ENCODE results near the gene LLCFC1. TPM values are rescaled to one million over a fixed set of nuclear protein-coding genes. Genes with fewer than 3 reads are reported as not detected.

Gene LLCFC1
- total RNA-seq, 1 experiment from 2014 or later, result not detected

DNA sequence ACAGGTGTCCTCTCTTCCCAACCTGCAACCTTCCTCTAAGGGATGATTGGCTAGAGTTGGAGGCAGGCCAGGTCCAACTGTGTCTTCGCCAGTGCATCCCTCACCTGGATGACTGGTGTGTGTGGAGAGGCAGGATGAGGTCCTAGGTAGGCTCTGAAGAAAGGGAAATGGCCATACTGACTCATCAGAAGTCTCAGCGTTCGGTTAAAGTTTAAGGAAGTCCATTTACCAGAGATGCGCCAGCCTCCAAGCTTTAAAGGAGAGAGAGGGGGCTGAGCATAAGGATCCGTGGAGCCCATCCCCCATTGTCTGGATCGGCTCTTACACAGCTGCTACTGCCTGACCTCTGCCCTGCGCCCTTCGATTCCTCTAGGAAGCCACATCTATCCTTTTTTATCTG lies 18.4 kb downstream of the LLCFC1 start:
- TF ChIP-seq, protein P1, sequence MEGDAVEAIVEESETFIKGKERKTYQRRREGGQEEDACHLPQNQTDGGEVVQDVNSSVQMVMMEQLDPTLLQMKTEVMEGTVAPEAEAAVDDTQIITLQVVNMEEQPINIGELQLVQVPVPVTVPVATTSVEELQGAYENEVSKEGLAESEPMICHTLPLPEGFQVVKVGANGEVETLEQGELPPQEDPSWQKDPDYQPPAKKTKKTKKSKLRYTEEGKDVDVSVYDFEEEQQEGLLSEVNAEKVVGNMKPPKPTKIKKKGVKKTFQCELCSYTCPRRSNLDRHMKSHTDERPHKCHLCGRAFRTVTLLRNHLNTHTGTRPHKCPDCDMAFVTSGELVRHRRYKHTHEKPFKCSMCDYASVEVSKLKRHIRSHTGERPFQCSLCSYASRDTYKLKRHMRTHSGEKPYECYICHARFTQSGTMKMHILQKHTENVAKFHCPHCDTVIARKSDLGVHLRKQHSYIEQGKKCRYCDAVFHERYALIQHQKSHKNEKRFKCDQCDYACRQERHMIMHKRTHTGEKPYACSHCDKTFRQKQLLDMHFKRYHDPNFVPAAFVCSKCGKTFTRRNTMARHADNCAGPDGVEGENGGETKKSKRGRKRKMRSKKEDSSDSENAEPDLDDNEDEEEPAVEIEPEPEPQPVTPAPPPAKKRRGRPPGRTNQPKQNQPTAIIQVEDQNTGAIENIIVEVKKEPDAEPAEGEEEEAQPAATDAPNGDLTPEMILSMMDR (IDR thresholded peaks at IDR 0.05; ENCODE audit: unreplicated experiment), result no peak
- peaks cover 20% of the 10 kb centered on the region for H3K4me1 Mint-ChIP-seq (ENCODE audit: low read depth, unreplicated experiment)
- intact Hi-C loops (cut with micrococcal nuclease; ENCODE audit: unreplicated experiment), result no loop called here
- CTCF ChIA-PET, result interaction anchor here (1.2 to 1.4 kb wide), 3 partner anchors 10 to 91 kb away, joined by 3 read pairs; no protein-coding TSS in a partner anchor
- H3K36me3 Mint-ChIP-seq (ENCODE audit: insufficient read depth, unreplicated experiment), result no peaks in the 10 kb centered on the region
- peaks cover 49% of the 10 kb centered on the region for H3K27me3 Mint-ChIP-seq (ENCODE audit: unreplicated experiment)
- DNase-seq, result no peak
- H3K27ac Mint-ChIP-seq (ENCODE audit: unreplicated experiment), result no peak overlapping the region
- peaks cover 15% of the 10 kb centered on the region for H3K9me3 Mint-ChIP-seq (ENCODE audit: low read depth, unreplicated experiment)
- H3K4me3 Mint-ChIP-seq (ENCODE audit: low read depth, unreplicated experiment), result no peak overlapping the region
- BruUV-seq (replicated peaks), result no TSS peak

DNA sequence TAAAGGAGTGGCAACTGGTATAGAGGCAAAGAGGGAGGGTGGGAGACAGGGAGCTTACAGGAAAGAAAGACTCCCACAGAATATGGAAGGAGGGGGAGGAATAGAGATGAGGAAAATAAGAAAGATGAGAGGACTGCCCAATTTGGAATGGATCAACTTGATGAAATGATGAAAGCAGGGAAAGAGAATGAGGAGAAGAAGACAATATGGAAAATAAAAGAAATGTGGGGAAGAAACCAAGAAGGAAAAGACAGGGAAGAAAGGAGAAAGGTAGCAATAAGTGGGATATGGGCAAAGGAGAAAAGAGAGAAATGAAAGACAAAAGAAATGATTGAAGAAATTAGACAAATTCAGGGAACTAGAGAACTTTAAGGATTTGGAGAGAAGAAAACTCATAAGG lies 19.9 kb downstream of the LLCFC1 start:
- Mint-ChIP-seq H3K27ac (ENCODE audit: unreplicated experiment) (no peak overlapping the region), H3K4me3 (ENCODE audit: low read depth, unreplicated experiment) (no peak overlapping the region), H3K36me3 (ENCODE audit: insufficient read depth, unreplicated experiment) (no peaks in the 10 kb centered on the region), H3K9me3 (ENCODE audit: low read depth, unreplicated experiment) (peaks cover 10% of the 10 kb centered on the region), H3K4me1 (ENCODE audit: low read depth, unreplicated experiment) (peaks cover 20% of the 10 kb centered on the region), H3K27me3 (ENCODE audit: unreplicated experiment) (peaks cover 49% of the 10 kb centered on the region)
- no TSS peak for BruUV-seq (replicated peaks)
- intact Hi-C loops (cut with micrococcal nuclease; ENCODE audit: unreplicated experiment), result no loop called here
- CTCF ChIA-PET, result interaction anchor here (0.6 to 2.5 kb wide), 2 partner anchors 78 to 1254 kb away, joined by 4 to 40 read pairs; no protein-coding TSS in a partner anchor
- TF ChIP-seq, protein P1 (IDR thresholded peaks at IDR 0.05; ENCODE audit: unreplicated experiment), result no peak
- no peak for DNase-seq

DNA sequence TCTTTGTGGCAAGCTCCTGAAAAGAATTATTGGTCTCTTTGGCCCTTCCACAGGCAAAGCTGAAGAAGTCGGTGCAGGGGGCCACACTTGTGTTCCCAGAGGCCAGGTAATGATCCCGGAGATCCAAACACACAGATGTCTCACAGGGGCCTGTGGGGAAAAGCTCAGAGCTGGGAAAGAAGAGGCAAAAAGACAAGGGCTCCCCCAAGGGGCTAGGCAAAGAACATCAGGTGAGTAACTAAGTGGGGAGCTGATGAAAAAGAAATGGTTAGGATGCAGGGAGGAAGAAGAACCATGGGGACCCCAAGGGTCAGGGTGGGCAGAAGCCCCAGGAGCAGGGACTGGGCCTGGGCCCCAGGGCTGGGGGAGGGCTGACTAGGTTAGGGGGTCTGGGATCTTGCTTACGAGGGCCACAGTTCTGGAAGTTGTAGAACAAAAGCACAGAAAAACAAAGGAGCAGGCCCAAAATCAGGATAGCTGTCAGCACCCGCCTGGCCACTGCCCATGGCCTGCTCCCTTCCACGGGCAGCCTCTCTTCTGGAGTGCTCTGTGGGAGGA lies 21.8 kb downstream of the LLCFC1 start:
- peak; percentile 43 for DNase-seq
- H3K4me3 Mint-ChIP-seq (ENCODE audit: low read depth, unreplicated experiment), result no peak overlapping the region
- no peak overlapping the region for H3K27ac Mint-ChIP-seq (ENCODE audit: unreplicated experiment)
- intact Hi-C loops (cut with micrococcal nuclease; ENCODE audit: unreplicated experiment), result loop anchor here (1.0 to 5.0 kb wide), 2 partner anchors 80 to 109 kb away; no protein-coding TSS in a partner anchor
- peaks cover 49% of the 10 kb centered on the region for H3K27me3 Mint-ChIP-seq (ENCODE audit: unreplicated experiment)
- CTCF ChIA-PET, result interaction anchor here (0.9 to 2.5 kb wide), 11 partner anchors 35 to 254 kb away, joined by 3 to 40 read pairs (median 5); partner anchors contain the start of gene EPHB6
- peaks cover 15% of the 10 kb centered on the region for H3K4me1 Mint-ChIP-seq (ENCODE audit: low read depth, unreplicated experiment)
- H3K9me3 Mint-ChIP-seq (ENCODE audit: low read depth, unreplicated experiment), result peaks cover 2% of the 10 kb centered on the region
- TF ChIP-seq, protein P1 (IDR thresholded peaks at IDR 0.05; ENCODE audit: unreplicated experiment), result peak; percentile 25
- no peaks in the 10 kb centered on the region for H3K36me3 Mint-ChIP-seq (ENCODE audit: insufficient read depth, unreplicated experiment)
- BruUV-seq (replicated peaks), result no TSS peak

DNA sequence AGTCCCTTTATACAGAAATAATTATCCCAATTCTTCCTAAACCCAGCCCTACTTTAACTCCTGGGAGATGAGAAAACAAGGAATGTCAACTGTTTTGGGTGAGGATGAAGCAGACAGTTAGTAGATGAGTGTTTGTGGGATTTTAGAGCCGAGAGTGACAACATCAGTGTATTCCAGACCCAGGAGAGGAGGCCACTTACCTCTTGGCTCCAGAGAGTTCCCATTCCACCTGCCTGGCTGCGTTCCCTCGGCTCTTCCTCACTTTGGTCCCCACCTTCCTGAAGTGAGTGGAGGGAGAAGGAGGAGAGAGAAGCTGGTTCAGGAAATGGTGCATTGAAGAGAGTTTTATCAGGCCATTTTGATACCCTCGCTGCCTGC lies 22.3 kb downstream of the LLCFC1 start:
- Mint-ChIP-seq H3K4me1 (ENCODE audit: low read depth, unreplicated experiment) (peaks cover 10% of the 10 kb centered on the region), H3K27ac (ENCODE audit: unreplicated experiment) (no peak overlapping the region), H3K4me3 (ENCODE audit: low read depth, unreplicated experiment) (no peak overlapping the region), H3K36me3 (ENCODE audit: insufficient read depth, unreplicated experiment) (no peaks in the 10 kb centered on the region), H3K9me3 (ENCODE audit: low read depth, unreplicated experiment) (no peaks in the 10 kb centered on the region), H3K27me3 (ENCODE audit: unreplicated experiment) (peaks cover 49% of the 10 kb centered on the region)
- BruUV-seq (replicated peaks), result no TSS peak
- CTCF ChIA-PET, result interaction anchor here (0.9 to 2.5 kb wide), 10 partner anchors 52 to 254 kb away, joined by 3 to 40 read pairs (median 6); partner anchors contain the start of gene EPHB6
- TF ChIP-seq, protein P1 (IDR thresholded peaks at IDR 0.05; ENCODE audit: unreplicated experiment), result no peak
- intact Hi-C loops (cut with micrococcal nuclease; ENCODE audit: unreplicated experiment), result loop anchor here (1.0 to 5.0 kb wide), 2 partner anchors 80 to 109 kb away; no protein-coding TSS in a partner anchor
- DNase-seq, result no peak
